Measurements from ENCODE around the gene DTNBP1.

The DTNBP1 gene

DNA sequence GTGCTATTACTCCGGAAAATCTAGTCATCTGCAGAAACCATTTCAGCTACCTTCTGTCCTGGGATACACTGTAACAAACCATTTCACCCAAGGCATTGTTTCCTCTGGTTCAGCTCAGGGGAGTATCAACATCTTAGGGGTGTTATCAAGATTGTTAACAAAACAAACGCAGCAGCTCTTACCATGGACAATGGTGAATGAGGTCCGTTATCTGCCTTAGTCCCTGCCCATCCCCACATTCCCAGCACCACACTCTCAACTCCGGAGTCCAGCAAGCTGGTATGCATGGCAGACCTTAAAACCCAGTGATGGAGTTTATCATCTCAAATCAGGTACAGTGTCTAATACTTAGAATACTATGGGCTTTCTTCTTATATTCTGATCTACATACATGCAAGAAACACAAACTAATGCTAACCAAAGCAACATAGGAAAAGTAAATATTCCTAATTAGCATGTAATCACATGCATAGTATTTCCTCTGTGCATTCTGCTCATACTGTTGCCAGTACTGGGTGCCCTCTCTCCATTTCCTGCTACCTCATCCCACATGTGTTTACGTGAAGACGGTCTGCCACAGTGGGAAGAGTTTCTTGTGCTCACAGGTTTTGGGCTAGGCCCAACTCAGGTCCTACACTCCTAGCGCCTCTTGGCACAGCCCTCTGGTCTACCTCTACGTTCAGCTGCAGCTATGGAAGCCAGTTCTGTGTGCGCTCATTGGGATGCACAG lies 123.9 kb downstream of the DTNBP1 start:
- TF ChIP-seq, protein P1, sequence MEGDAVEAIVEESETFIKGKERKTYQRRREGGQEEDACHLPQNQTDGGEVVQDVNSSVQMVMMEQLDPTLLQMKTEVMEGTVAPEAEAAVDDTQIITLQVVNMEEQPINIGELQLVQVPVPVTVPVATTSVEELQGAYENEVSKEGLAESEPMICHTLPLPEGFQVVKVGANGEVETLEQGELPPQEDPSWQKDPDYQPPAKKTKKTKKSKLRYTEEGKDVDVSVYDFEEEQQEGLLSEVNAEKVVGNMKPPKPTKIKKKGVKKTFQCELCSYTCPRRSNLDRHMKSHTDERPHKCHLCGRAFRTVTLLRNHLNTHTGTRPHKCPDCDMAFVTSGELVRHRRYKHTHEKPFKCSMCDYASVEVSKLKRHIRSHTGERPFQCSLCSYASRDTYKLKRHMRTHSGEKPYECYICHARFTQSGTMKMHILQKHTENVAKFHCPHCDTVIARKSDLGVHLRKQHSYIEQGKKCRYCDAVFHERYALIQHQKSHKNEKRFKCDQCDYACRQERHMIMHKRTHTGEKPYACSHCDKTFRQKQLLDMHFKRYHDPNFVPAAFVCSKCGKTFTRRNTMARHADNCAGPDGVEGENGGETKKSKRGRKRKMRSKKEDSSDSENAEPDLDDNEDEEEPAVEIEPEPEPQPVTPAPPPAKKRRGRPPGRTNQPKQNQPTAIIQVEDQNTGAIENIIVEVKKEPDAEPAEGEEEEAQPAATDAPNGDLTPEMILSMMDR (IDR thresholded peaks at IDR 0.05; ENCODE audit: low read length, missing control alignments) = no peak

DNA sequence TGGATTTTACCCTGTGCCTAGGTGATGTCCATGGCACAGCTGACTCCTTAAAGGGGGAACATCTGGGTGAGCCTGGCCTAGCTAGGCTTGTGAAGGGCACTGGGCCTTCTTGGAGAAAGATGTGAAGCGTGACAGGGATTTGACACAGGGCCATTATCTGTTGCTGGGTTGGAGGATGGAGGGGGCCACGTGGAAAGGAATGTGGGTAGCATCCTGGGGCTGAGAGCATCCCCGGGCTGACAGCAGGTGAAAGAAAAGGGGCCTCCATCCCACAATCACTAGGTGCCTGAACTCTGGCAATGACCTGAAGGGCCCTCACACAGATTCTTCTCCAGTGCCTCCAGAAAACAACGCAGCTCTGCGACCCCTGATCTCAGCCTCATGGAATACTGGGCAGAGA lies 124.7 kb downstream of the DTNBP1 start:
- no peak overlapping the region for H3K4me3 ChIP-seq (replicated peaks; ENCODE audit: low read depth, low read length)
- DNase-seq (ENCODE audit: low read depth) = no peak
- TF ChIP-seq, protein P1 (IDR thresholded peaks at IDR 0.05; ENCODE audit: low read length, missing control alignments) = no peak

More for the DNA sequence above, 123.9 kb downstream of the DTNBP1 start:
- no peak for DNase-seq (ENCODE audit: low read depth)
- H3K4me3 ChIP-seq (replicated peaks; ENCODE audit: low read depth, low read length) = no peak overlapping the region

DNA sequence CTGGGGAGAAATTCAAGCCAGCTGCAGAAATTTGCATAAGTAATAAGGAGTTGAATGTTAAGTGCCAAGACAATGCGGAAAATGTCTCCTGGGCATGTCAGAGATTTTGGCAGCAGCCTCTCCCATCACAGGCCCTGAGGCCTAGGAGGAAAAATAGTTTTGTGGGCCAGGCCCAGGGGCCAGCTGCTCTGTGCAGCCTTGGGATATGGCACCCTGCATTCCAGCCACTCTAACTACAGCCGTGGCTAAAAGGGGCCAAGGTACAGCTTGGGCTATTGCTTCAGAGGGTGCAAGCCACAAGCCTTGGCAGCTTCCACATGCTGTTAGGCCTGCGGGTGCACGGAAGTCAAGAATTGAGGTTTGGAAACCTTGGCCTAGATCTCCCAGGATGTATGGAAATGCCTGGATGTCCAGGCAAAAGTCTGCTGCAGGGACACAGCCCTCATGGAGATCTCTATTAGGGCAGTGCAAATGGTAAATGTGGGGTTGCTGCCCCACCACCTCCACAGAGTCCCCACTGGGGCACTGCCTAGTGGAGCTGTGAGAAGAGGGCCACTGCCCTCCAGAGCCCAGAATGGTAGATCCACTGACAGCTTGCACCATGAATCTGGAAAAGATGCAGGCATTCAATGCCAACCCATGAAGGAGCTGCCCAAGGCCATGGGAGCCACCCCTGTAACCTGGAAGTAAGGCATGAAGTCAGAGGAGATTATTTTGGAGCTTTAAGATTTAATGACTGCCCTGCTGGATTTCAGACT lies 126.5 kb downstream of the DTNBP1 start:
- H3K4me3 ChIP-seq (replicated peaks; ENCODE audit: low read depth, low read length) = no peak overlapping the region
- DNase-seq (ENCODE audit: low read depth) = no peak
- TF ChIP-seq, protein P1 (IDR thresholded peaks at IDR 0.05; ENCODE audit: low read length, missing control alignments) = no peak

DNA sequence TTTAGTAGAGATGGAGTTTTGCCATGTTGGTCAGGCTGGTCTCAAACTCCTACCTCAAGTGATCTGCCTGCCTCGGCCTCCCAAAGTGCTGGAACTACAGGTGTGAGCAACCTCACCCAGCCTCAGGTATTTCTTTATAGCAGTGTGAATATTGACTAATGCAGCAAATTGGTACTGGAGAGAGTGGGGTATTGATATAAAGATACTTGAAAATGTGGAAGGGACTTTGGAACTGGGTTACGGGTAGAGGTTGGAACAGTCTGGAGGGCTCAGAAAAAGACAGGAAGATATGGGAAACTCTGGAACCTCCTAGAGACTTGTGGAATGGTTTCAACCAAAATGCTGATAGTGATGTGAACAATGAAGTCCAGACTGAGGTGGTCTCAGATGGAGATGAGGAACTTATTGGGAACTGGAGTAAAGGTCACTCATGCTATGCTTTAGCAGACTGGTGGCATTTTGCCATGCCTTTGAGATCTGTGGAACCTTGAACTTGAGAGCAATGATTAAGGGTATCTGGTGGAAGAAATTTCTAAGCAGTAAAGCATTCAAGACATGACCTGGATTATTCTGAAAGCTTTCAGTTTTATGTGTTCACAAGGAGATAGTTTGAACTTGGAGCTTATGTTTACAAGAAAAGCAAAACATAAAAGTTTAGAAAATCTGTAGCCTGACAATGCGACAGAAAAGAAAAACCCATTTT lies 127.2 kb downstream of the DTNBP1 start:
- no peak for DNase-seq (ENCODE audit: low read depth)
- H3K4me3 ChIP-seq (replicated peaks; ENCODE audit: low read depth, low read length) = no peak overlapping the region
- TF ChIP-seq, protein P1 (IDR thresholded peaks at IDR 0.05; ENCODE audit: low read length, missing control alignments) = no peak

DNA sequence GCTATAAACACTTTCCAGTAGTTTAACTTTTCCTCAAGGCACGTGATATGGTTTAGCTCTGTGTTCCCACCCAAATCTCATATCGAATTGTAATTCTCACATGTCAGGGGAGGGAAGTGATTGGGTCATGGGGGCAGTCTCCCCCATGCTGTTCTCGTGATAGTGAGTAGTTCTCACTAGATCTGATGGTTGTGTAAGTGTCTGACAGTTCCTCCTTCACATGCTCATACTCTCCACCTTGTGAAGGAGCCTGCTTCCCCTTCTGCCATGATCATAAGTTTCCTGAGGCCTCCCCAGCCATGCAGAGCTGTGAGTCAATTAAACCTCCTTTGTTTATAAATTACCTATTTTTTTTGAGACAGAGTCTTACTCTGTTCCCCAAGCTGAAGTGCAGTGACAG lies 127.9 kb downstream of the DTNBP1 start:
- TF ChIP-seq, protein P1 (IDR thresholded peaks at IDR 0.05; ENCODE audit: low read length, missing control alignments) = no peak
- DNase-seq (ENCODE audit: low read depth) = no peak
- H3K4me3 ChIP-seq (replicated peaks; ENCODE audit: low read depth, low read length) = no peak overlapping the region

DNA sequence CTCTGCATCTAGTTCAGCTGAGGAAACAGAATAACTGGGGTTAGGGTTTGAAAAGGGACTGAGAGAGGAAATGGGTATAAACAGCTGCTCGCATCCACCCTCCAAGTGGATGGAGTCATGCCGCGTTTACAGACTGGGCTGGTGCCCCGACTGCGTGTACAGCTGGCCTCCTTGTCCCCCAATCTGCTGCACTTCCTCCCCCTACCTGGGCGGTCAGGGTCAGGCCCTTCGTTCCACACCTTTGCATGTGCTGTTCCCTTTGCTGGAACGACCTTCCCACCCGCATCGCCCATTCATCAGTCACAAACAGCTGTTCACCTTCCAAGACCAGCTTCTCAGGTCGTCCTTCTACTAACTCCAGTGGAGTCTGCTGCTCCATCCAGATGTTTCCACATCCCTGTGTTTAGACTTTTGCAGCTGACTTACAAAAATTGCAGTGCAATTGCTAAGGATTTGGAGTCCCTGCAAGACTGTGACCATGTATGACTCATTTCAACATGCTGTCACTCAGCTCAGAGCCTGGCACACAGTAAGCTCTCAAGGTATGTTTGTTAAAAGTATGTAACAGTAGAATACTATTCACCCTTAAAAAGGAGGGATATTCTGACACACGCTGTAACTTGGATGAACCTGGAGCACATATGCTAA lies 129.3 kb downstream of the DTNBP1 start:
- no peak for DNase-seq (ENCODE audit: low read depth)
- TF ChIP-seq, protein P1 (IDR thresholded peaks at IDR 0.05; ENCODE audit: low read length, missing control alignments) = no peak
- no peak overlapping the region for H3K4me3 ChIP-seq (replicated peaks; ENCODE audit: low read depth, low read length)

Measured in fibroblast of pulmonary artery (primary cell).